Epithelial cell of proximal tubule (primary cell): ENCODE data around the gene TMEM220. TPM values are rescaled to one million over a fixed set of nuclear protein-coding genes. Genes with fewer than 3 reads are reported as not detected.

Source experiments
- DNase-seq: peaks from one replicate; pipeline ENCODE4 v3.0.0-alpha.2; 2011; ENCODE audit warnings: low read depth
- H3K4me3 ChIP-seq: 2 replicates; pipeline ENCODE4 v1.5.1; 2011; ENCODE audit warnings: low read depth, mild to moderate bottlenecking, low read length
- CTCF ChIP-seq: conservative IDR thresholded peaks from 2 replicates; pipeline ENCODE4 v1.5.1; 2012; ENCODE audit warnings: low read depth, mild to moderate bottlenecking, low read length
- total RNA-seq: library from RNA; depleted of rRNA; stranded (reverse); fragments of >200 nt; gene quantifications from 2 replicates; pipeline ENCODE4 v1.2.3, GENCODE V29; 2015

TMEM220 gene
- total RNA-seq, 1 donor from 2014 or later: not detected

GRCh38 chr17:10775058-10775457, 45.2 kb upstream of the TMEM220 start:
- TF ChIP-seq CTCF: no peak
- H3K4me3 ChIP-seq: no peak overlapping the region
- DNase-seq: no peak

GRCh38 chr17:10773391-10773790, 43.6 kb upstream of the TMEM220 start:
- no peak for TF ChIP-seq CTCF
- no peak overlapping the region for H3K4me3 ChIP-seq
- DNase-seq: no peak

GRCh38 chr17:10772425-10773380, 42.9 kb upstream of the TMEM220 start:
- DNase-seq: no peak

DNA sequence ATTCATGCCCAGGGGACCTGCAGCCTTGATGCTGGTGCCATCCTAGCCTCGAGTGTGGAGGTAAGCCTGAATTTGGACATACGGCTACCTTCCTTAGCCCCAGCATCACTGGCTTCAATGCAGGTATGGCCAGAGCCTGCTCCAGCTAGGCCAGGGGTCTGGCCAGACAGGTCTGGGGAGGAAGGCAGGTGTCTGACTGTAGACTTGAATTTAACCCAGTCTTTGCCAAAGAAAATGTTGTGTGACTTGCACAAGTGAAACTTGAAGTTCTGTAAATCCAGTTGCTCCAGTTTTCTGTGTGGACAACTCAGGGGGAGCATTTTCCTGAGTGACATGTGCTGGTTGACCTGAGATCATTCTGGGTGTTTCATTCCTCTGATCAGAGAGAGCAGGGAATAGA, 41.3 kb upstream of the TMEM220 start:
- DNase-seq: no peak
- H3K4me3 ChIP-seq: no peak overlapping the region
- TF ChIP-seq CTCF: no peak

More at GRCh38 chr17:10772425-10773380, 42.9 kb upstream of the TMEM220 start:
- H3K4me3 ChIP-seq: no peak overlapping the region
- peak; percentile 81 for TF ChIP-seq CTCF

- H3K4me3 ChIP-seq: no peak overlapping the region
- no peak for DNase-seq
- no peak for TF ChIP-seq CTCF
These were observed 40.0 kb upstream of the TMEM220 start for GRCh38 chr17:10769840-10770239.

DNA sequence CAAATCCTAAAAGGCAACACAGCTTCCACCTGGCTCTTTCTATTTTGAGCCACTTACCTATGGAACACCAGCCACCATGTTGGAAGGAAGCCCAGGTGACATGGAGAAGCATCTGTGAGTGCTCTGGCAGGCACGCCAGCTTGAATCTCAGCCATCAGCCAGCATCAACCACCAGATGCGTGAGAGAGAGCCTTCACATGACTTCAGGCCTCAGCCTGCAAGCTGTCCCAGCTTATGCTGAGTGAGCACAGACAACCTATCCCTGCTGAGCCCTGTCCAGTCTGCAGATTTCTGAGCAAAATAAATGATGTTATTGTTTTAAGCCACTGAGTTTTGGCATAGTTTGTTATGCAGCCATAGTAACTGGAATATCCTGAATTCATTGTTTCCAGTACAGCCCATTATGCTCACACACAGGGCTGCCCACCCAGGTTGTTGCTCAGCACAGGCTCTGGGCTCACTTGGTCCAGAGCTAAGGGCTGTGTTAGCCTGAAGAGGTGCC, 39.0 kb upstream of the TMEM220 start:
- no peak overlapping the region for H3K4me3 ChIP-seq
- no peak for TF ChIP-seq CTCF
- no peak for DNase-seq
